ENCODE data around the gene TBC1D19. TPM values are rescaled to one million over a fixed set of nuclear protein-coding genes. Genes with fewer than 3 reads are reported as not detected.
"Not testable (repeated sequence)": the region's sequence is repeated elsewhere in the genome, so short reads cannot be mapped to it uniquely, and the experiment has no call there.

TBC1D19 gene
- polyA plus RNA-seq, 3 donors, result 1.9 to 2.8 (median 2.8) TPM

- H3K27ac ChIP-seq (ENCODE audit: low read depth, low read length), result not testable (repeated sequence)
- 85 to 98% (median 98%) methylated on average over 2 to 3 of the region's 3 CpGs for WGBS, 3 donors
These were observed 9.7 kb downstream of the TBC1D19 start for GRCh38 chr4:26593557-26593956.

GRCh38 chr4:26594371-26594770, 10.5 kb downstream of the TBC1D19 start:
- no peak overlapping the region for H3K27ac ChIP-seq (ENCODE audit: low read depth, low read length)
- 81 to 96% (median 93%) methylated on average over 5 of the region's 5 CpGs for WGBS, 3 donors

- 97% methylated on average over 6 of the region's 6 CpGs for WGBS, 3 donors
- H3K27ac ChIP-seq (ENCODE audit: low read depth, low read length), result no peak overlapping the region
These were observed 10.9 kb downstream of the TBC1D19 start for GRCh38 chr4:26594778-26595177.

- H3K27ac ChIP-seq (ENCODE audit: low read depth, low read length), result no peak overlapping the region
- 48 to 92% (median 88%) methylated on average over 1 of the region's 1 CpG for WGBS, 3 donors
These were observed 13.0 kb downstream of the TBC1D19 start for GRCh38 chr4:26596843-26597242.

- 93 to 100% (median 100%) methylated on average over 1 of the region's 1 CpG for WGBS, 3 donors
- no peak overlapping the region for H3K27ac ChIP-seq (ENCODE audit: low read depth, low read length)
These were observed 17.3 kb downstream of the TBC1D19 start for GRCh38 chr4:26601204-26601603.

- no peak overlapping the region for H3K27ac ChIP-seq (ENCODE audit: low read depth, low read length)
- 30 to 80% (median 79%) methylated on average over 2 of the region's 2 CpGs for WGBS, 3 donors
These were observed 23.9 kb downstream of the TBC1D19 start for GRCh38 chr4:26607776-26608175.

GRCh38 chr4:26609391-26609790, 25.5 kb downstream of the TBC1D19 start:
- no peak overlapping the region for H3K27ac ChIP-seq (ENCODE audit: low read depth, low read length)

- no peak overlapping the region for H3K27ac ChIP-seq (ENCODE audit: low read depth, low read length)
- WGBS, 3 donors, result 97 to 99% (median 98%) methylated on average over 2 of the region's 2 CpGs
These were observed 26.0 kb downstream of the TBC1D19 start for GRCh38 chr4:26609868-26610267.

- no peak overlapping the region for H3K27ac ChIP-seq (ENCODE audit: low read depth, low read length)
These were observed 27.5 kb downstream of the TBC1D19 start for GRCh38 chr4:26611372-26611771.

GRCh38 chr4:26611885-26612284, 28.0 kb downstream of the TBC1D19 start:
- whole genome bisulfite sequencing, 3 donors, result 66 to 89% (median 80%) methylated on average over 1 of the region's 1 CpG

GRCh38 chr4:26613237-26613636, 29.4 kb downstream of the TBC1D19 start:
- no peak overlapping the region for H3K27ac ChIP-seq (ENCODE audit: low read depth, low read length)
- WGBS, 3 donors, result 61 to 87% (median 79%) methylated on average over 1 of the region's 1 CpG

More at GRCh38 chr4:26611885-26612284, 28.0 kb downstream of the TBC1D19 start:
- no peak overlapping the region for H3K27ac ChIP-seq (ENCODE audit: low read depth, low read length)

- 84 to 92% (median 91%) methylated on average over 3 of the region's 3 CpGs for WGBS, 3 donors
- H3K27ac ChIP-seq (ENCODE audit: low read depth, low read length), result no peak overlapping the region
These were observed 29.9 kb downstream of the TBC1D19 start for GRCh38 chr4:26613735-26614134.

- H3K27ac ChIP-seq (ENCODE audit: low read depth, low read length), result no peak overlapping the region
These were observed 35.9 kb downstream of the TBC1D19 start for GRCh38 chr4:26619784-26620183.

GRCh38 chr4:26621366-26621765, 37.5 kb downstream of the TBC1D19 start:
- H3K27ac ChIP-seq (ENCODE audit: low read depth, low read length), result no peak overlapping the region
- WGBS, 3 donors, result 81 to 98% (median 94%) methylated on average over 3 of the region's 3 CpGs

GRCh38 chr4:26622913-26623312, 39.0 kb downstream of the TBC1D19 start:
- WGBS, 3 donors, result 65 to 82% (median 68%) methylated on average over 2 of the region's 2 CpGs
- H3K27ac ChIP-seq (ENCODE audit: low read depth, low read length), result no peak overlapping the region

- WGBS, 3 donors, result 92 to 100% (median 100%) methylated on average over 1 to 2 of the region's 2 CpGs
- not testable (repeated sequence) for H3K27ac ChIP-seq (ENCODE audit: low read depth, low read length)
These were observed 42.8 kb downstream of the TBC1D19 start for GRCh38 chr4:26626658-26627057.

GRCh38 chr4:26632916-26633315, 49.0 kb downstream of the TBC1D19 start:
- no peak overlapping the region for H3K27ac ChIP-seq (ENCODE audit: low read depth, low read length)
- 93 to 100% (median 100%) methylated on average over 1 of the region's 1 CpG for whole genome bisulfite sequencing, 3 donors

- WGBS, 3 donors, result 97 to 100% (median 99%) methylated on average over 2 of the region's 2 CpGs
- H3K27ac ChIP-seq (ENCODE audit: low read depth, low read length), result no peak overlapping the region
These were observed 50.4 kb downstream of the TBC1D19 start for GRCh38 chr4:26634237-26634636.

GRCh38 chr4:26636458-26636857, 52.6 kb downstream of the TBC1D19 start:
- H3K27ac ChIP-seq (ENCODE audit: low read depth, low read length), result no peak overlapping the region

GRCh38 chr4:26640639-26641038, 56.8 kb downstream of the TBC1D19 start:
- not testable (repeated sequence) for H3K27ac ChIP-seq (ENCODE audit: low read depth, low read length)
- 96 to 98% (median 97%) methylated on average over 8 of the region's 8 CpGs for WGBS, 3 donors

GRCh38 chr4:26647523-26648224, 63.8 kb downstream of the TBC1D19 start:
- WGBS, 3 donors, result 87 to 96% (median 93%) methylated on average over 2 of the region's 2 CpGs
- H3K27ac ChIP-seq (ENCODE audit: low read depth, low read length), result no peak overlapping the region
